Mammary microvascular endothelial cell (primary cell): ENCODE data around the gene B3GALNT1. TPM values are rescaled to one million over a fixed set of nuclear protein-coding genes. Genes with fewer than 3 reads are reported as not detected.

ENCODE experiments used
- total RNA-seq: library from RNA; depleted of rRNA; stranded (reverse); fragments of >200 nt; gene quantifications from 2 replicates; pipeline ENCODE4 v1.2.3, GENCODE V29; 2015

Gene B3GALNT1, protein sequence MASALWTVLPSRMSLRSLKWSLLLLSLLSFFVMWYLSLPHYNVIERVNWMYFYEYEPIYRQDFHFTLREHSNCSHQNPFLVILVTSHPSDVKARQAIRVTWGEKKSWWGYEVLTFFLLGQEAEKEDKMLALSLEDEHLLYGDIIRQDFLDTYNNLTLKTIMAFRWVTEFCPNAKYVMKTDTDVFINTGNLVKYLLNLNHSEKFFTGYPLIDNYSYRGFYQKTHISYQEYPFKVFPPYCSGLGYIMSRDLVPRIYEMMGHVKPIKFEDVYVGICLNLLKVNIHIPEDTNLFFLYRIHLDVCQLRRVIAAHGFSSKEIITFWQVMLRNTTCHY
- total RNA-seq = 32.4 and 37.6 TPM in 2 replicates

DNA sequence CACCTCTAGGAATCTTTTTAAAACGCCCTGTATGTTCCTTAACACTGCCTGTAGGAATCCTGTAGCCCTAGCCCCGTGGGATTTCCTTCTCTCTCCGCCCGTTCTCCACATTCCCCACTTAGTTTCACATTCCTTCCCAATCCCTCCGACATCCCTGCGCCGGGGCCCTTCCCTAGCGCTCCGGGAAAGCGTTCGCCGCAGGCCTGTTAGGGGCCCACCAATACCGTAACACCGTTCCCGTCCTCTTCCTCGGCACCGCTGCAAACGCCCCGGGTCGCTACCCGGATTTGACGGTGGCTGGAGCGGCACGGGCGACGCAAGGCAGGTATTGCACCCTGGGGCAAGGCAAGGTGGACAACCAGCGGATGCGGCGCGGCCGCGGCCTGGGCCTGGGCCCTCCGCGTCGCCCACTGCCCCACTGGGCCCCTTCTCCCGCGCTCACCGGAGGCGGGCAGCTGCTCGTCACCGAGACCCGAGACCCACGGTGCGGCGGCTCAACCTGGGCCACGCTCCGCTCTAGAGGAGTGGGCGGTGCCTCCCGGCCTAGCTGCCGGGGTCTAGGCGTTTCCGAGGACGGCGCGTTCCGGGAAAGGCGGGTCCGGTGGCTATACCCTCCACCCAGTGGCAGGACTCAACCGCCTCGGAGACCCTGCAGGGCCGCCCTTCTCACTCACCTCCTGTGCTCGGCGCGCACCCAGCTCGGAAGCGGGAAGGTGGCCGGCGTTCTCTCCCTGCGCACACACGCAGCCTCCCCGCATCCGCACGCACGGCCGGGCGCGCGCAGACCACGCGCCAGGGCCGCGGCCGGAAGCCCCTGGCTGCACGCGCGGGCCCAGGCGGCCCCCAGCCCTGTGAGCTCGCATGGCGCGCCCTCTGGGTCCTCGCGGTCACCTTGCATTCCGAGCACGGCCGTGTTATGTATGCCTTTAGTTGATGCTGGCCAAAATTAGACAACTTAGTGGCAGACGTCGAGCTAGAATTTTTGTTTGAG is at the start of gene B3GALNT1:
TSS of gene B3GALNT1 (minus strand) at position 789 of the 991 bp plus-strand sequence. CDS start 18,595 bp downstream, outside the sequence.

Other genes with a start within 250 kb of the B3GALNT1 start
- gene NMD3, start 116.0 kb upstream of the B3GALNT1 start, total RNA-seq = 54.9 and 56.1 TPM in 2 replicates